Stimulated activated CD8-positive, alpha-beta memory T cell treated with anti-CD3 and anti-CD28 coated beads, Interleukin-2, amount 100 ng/mL, for 48 hours (primary cell): ENCODE measurements around the gene FOXRED2.
A peak's percentile ranks its signal among the peaks of the same experiment; 100 is the strongest.
"Not testable (repeated sequence)": the region's sequence is repeated elsewhere in the genome, so short reads cannot be mapped to it uniquely, and the experiment has no call there.

Experiments used
- DNase-seq, 2 donors: peaks; one replicate each; pipeline ENCODE4 v3.0.0-alpha.2; 2020; ENCODE audit warnings: low read depth in 2 of 2

FOXRED2 gene

GRCh38 chr22:36470162-36470993 lies 36.5 kb downstream of the FOXRED2 start:
- peak; percentile 58 to 63 for DNase-seq

DNA sequence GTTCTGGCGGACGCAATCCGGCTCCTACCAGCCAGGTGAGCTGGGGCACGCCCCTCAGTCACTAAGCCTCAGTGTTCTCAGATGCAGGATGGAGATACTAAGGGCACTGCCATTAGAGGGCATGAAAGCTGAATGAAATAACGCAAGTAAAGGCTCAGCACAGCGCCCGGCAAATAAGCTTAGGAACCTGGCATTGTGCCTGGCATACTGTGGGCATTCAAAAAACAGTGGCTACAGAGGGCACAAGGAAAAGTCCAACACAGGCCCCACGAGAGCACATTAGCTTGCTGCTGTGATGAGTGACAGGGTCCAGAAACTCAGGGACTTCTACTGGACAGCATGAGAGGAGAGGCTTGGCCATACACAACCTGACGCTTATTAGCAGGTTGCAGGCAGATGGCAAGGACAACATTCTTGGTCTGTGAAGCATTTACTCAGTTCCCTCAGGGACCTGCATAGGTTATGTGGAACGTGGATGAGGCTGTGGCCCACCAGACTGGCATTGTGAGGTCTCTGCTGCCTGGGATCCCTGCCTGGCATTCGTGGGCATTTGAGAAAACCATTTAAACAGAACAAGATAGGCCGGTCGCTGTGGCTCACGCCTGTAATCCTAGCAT lies 37.6 kb downstream of the FOXRED2 start:
- no peak for DNase-seq

DNA sequence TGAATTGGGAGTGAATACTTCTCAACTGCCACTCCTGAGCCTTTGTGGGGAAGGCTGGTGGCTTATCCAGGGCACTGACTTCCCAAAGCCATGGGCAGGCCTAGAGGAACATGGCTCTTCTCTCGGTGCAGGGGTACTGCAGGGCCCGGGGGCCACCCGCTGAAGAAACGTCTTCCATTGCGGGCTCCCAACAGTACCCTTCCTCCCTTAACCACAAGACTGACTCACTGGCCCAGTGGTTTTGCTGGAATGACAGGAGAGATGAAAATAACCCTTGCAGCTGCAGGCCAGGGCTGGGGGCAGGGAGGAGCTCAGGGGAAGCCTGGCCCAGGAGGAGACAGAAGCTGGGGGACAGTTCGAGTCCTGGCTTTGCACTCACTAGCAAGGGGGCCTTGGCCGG lies 38.9 kb downstream of the FOXRED2 start:
- no peak for DNase-seq

DNA sequence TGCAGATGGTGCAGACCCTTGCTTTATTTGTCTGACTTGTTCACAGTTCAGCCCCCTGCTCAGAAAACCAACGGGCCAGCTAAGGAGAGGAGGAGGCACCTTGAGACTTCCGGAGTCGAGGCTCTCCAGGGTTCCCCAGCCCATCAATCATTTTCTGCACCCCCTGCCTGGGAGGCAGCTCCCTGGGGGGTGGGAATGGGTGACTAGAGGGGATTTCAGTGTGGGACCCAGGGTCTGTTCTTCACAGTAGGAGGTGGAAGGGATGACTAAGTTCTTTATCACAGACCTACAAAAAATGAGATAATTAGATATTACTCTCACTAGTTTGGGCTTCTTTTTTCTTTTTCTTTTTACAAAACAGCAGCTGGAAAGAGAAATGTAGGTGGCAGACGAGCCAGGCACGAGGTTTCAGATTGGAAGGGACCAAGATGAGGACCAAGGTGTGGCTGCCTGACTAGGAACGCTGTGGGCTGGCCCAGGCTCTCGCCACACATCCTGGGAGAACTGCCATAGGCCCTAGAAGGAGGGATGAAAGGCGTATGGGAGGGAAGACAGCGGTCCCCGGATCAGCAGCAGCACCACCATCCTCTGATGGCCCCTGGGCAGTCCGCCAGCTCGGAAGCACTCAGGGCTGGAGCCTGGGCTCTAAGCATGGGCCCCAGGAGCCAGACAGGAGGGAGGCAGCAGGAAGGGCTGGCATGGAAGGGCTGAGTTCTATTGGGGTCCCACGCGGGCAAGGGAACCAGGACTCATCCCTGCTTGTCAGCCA lies 39.6 kb downstream of the FOXRED2 start:
- DNase-seq = no peak

GRCh38 chr22:36466258-36466657 lies 40.6 kb downstream of the FOXRED2 start:
- DNase-seq = no peak

DNA sequence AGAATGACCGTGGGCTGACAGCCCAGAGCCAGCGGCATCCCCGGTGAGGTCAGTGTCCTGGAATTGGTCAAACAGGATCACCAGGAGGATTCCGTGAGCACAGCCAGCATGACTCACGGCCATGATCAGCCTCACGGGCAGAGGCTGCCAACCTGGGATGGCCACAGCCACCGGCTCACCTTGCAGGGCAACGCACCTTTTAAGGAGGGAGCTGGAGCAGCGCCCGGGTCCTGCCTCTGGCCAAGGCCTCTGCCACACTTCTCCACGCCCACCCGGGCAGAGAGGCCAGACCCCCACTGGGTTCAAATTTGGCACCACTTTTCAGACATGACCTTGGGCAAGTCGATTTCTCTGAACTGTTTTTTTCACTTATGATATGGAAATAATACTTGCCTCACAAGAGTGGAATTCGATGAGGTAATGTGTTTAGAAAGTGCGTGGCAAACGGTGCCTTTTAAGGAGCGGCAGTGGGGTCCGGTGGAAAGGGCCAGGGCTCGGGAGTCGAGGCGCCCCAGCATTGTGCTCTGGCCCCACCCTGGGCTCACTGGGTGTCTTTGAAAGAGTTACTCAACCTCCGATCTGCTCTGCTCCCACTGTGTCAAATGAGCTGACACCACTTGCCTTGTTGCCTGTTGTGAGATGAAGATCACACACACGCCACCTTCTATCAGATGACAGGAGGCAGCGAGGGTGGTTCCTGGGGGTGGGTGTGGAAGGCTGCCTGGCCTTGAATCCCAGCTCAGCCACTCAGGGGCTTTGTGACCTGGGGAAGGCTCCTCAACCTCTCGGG lies 41.4 kb downstream of the FOXRED2 start:
- DNase-seq = no peak

- no peak for DNase-seq
Observed at GRCh38 chr22:36464715-36465231, 42.1 kb downstream of the FOXRED2 start.

GRCh38 chr22:36463783-36464184 lies 43.1 kb downstream of the FOXRED2 start:
- DNase-seq = no peak

DNA sequence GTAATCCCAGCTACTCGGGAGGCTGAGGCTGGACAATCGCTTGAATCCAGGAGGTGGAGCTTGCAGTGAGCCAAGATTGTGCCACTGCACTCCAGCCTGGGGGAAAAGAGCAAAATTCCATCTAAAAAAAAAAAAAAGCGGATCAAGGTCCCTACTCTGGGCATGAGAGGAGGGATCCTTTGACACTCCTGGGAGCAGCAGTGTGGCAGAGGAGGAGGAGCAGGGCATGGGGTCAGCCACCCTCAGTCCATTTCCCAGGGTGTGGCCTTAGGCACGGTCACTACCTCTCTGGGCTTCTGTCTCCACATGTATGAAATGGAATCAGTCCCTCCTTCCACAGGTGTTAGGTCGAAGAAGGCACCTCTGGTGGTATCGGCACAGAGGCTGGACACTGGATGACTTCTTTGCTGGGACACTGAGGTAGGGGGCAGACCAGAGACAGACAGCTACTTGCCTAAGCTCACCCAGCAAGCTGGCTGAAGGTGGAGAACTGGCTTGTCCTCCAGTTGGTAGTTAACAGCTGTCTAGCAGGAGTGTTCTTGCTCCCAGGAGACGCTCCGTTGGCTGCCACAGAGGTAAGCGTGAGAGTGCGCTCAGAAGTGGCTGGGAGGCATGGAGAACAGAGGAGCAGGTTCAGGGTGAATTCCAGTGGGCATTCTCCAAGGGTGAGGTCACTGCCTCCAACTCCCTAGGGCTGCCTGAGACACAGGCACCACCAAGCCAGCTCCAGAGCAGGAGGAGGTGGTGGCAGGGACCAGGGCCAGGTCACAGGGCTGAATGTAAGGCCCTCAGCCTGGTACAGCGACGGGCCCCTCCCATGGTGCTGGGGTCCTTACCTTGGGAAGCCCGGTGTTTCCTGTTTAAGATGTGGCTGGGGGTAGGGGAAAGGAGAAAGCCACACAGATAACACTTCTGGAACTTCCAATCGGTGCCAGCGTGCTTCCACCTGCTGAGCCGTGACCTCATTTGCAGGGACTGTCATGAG lies 44.9 kb downstream of the FOXRED2 start:
- no peak for DNase-seq

DNA sequence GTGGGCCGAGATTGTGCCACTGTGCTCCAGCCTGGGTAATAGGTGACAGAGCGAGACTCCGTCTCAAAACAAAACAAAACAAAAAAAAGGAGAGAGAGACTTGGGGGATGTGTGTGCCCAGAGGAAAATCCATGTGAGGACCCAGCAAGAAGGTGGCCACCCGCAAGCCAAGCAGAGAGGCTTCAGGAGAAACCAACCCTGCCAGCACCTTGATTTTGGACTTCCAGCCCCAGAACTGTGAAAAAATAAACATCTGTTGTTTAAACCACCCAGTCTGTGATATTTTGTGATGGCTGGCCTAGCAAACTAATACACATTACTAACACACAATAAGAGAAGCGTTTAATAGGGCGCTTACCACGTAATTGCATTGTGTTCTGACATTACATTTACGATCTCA lies 46.6 kb downstream of the FOXRED2 start:
- no peak for DNase-seq

GRCh38 chr22:36457688-36458450 lies 49.0 kb downstream of the FOXRED2 start:
- DNase-seq = no peak

DNA sequence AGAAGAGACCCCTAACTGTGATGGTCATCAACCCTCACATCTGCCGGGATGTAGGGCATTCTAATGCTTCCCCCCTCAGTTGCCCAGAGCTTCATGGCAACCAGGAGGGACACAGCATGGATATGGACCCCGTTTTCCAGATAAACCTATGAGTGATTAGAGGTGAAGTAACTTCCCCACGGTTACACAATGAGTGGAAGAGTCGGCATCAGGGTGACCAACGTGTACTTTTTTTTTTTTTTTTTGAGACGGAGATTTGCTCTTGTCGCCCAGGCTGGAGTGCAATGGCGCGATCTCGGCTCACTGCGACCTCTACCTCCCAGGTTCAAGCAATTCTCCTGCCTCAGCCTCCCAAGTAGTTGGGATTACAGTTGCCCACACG lies 50.4 kb downstream of the FOXRED2 start:
- DNase-seq = no peak

GRCh38 chr22:36455571-36456463 lies 51.0 kb downstream of the FOXRED2 start:
- DNase-seq = no peak

DNA sequence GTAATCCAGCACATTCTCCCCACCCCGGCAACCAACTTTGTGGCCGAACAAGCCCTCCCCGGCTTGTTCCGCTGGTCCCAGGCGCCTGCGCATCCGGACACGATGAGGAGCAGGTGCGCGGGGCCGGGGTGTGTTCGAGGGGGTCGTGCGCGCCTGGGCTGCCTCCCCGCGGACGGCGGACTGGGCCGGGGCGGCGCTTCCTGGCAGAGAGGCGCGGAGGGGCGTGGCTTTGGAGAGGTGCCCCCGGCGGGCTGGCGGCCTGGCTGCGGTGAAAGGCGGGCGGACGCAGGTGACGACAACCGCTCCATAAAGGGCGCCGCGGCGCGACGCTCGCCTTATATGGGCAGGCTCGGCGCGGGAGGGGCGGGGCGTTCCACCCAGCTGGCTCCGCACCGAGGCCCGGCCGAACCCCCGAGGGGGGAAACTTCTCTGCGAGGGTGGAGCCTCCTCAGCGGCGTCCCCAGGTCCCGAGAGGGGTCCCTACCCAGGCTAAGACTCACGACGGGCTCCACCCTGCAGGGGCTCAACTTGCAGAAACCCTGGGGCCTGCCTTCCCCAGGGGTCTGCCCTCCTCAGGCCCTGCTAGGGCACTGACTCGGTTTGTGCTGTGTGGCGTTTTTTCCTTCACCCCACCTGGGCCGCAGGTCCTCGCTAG lies 51.8 kb downstream of the FOXRED2 start:
- peak; percentile 97 to 99 for DNase-seq

DNA sequence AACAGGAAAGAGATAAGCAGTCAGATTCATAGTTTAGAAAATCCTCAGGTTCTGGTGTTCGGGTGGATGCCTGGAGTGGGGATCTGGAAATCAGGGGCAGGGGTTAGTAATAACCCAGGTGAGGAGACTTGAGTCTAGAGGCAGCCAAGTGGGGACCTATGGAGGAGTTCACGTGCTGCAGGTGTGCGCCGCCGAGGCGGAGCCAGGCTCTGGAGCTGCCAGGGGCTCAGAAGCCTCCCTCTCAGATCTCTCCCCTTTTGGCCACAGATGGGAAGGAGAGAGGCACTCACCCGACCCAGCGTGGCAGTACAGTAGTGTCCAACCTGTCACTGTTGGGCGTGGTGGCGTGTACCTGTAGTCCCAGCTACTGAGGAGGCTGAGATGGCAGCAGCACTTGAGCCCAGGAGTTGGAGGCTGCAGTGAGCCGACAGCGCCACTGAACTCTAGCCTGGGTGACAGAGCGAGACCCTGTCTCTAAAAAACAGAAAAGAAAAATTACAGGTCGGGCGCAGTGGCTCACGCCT lies 52.9 kb downstream of the FOXRED2 start:
- DNase-seq = no peak

- DNase-seq = not testable (repeated sequence)
Observed at GRCh38 chr22:36452978-36453607, 53.7 kb downstream of the FOXRED2 start.

- no peak for DNase-seq
Observed at GRCh38 chr22:36452250-36452977, 54.4 kb downstream of the FOXRED2 start.
